ENCODE results near the gene KRT6A.

The KRT6A gene

GRCh38 chr12:52438305-52439301, 54.5 kb downstream of the KRT6A start:
- no peak for DNase-seq (ENCODE audit: low read depth in 4 of 4, low spot score in 1 of 4)

- no peak for DNase-seq (ENCODE audit: low read depth in 4 of 4, low spot score in 1 of 4)
These were observed 55.5 kb downstream of the KRT6A start for GRCh38 chr12:52437508-52437907.
